Measurements from ENCODE around the gene KCNQ1.

GRCh38 chr11:2538951-2539350 lies 94.1 kb downstream of the KCNQ1 start:
- TF ChIP-seq POLR2A (IDR thresholded peaks at IDR 0.05): no peak
- no peak for TF ChIP-seq CTCF (IDR thresholded peaks at IDR 0.05)
